Psoas muscle (tissue), 8 donors: ENCODE measurements around the gene WDR55. TPM values are rescaled to one million over a fixed set of nuclear protein-coding genes. Genes with fewer than 3 reads are reported as not detected.
"Not testable (repeated sequence)": the region's sequence is repeated elsewhere in the genome, so short reads cannot be mapped to it uniquely, and the experiment has no call there.

Experiments used
- ATAC-seq, 4 donors: fragments of 200-7000 bp; cut with Tn5 transposase; one replicate each; pipeline ENCODE4 v1.9.1; 2020; ENCODE audit warnings: moderate library complexity in 3 of 4, mild to moderate bottlenecking in 2 of 4
- DNase-seq, 2 donors: peaks; one replicate each; pipeline ENCODE4 v3.0.0-alpha.2; 2020
- H3K27ac ChIP-seq: fragments of 200-600 bp; one replicate; pipeline ENCODE4 v1.8.0; 2022
- H3K27me3 ChIP-seq, 3 donors: fragments of 200-600 bp in 1 of 3; one replicate each; pipeline versions ENCODE4 v1.6.1 to v1.8.0; 2013 to 2022; ENCODE audit warnings: low read length in 2 of 3, mild to moderate bottlenecking in 2 of 3, moderate library complexity in 1 of 3; ENCODE audit not compliant: insufficient read depth in 3 of 3
- H3K36me3 ChIP-seq, 2 donors: fragments of 200-600 bp in 1 of 2; one replicate each; pipeline versions ENCODE4 v1.6.1 to v1.8.0; 2013 to 2022; ENCODE audit warnings: low read depth in 1 of 2, mild to moderate bottlenecking in 1 of 2, moderate library complexity in 1 of 2; ENCODE audit not compliant: insufficient read depth in 1 of 2
- H3K4me1 ChIP-seq: fragments of 200-600 bp; one replicate; pipeline ENCODE4 v1.8.0; 2022
- H3K4me3 ChIP-seq: fragments of 200-600 bp; one replicate; pipeline ENCODE4 v1.8.0; 2022; ENCODE audit warnings: mild to moderate bottlenecking
- H3K9me3 ChIP-seq: fragments of 200-600 bp; one replicate; pipeline ENCODE4 v1.8.0; 2022
- CTCF ChIP-seq: fragments of 200-600 bp; IDR thresholded peaks from one replicate; pipeline ENCODE4 v1.8.0; 2022; ENCODE audit warnings: antibody characterized with exemption
- WGBS, 3 donors: extraction: QIAGEN DNeasy Blood & Tissue Kit; methylation state at CpG; one replicate each; pipeline versions ENCODE4 v1.1.6 to v1.1.7; 2013; 5-methylcytosine and 5-hydroxymethylcytosine counted together
- intact Hi-C, 2 donors: fragments of 100-400 bp; cut with DNase I; formaldehyde crosslinking; loops; one replicate each; pipeline versions ENCODE4 v1.11.0 to v1.14.2; 2022
- polyA plus RNA-seq, 3 donors: library from polyadenylated mRNA; stranded (reverse); fragments of 200-250 nt; gene quantifications; one replicate each; pipeline ENCODE4 v1.2.3, GENCODE V29; 2013
- total RNA-seq, 4 donors: library from RNA; stranded (reverse); fragmentation: NEBNext Ultra II Directional in 2 of 4; extraction: Animal tissue kit (Norgen Biotek cat#: 25700) in 2 of 4; gene quantifications; one replicate each; pipeline versions ENCODE4 v1.2.1 to v1.2.4, GENCODE V29; 2021 to 2023
- donor health status: healthy with polysubstance abuse.
- donor health status: DM: no; HTN: no; CAD: no; lungs with moderate emphysema.
- donor health status: Bipolar disorder and iron deficiency.
- donor health status: healthy.
- donor health status: DM: yes; HTN: yes; CAD: no.
- donor health status: DM: no; HTN: no; CAD: no.
- donor health status: DM: no; HTN: no; CAD: no.
- donor health status: DM: yes; HTN: yes; CAD: no.

Gene WDR55
- total and polyA plus RNA-seq, 7 donors, result 9.9 to 33.4 (median 14.4) TPM

DNA sequence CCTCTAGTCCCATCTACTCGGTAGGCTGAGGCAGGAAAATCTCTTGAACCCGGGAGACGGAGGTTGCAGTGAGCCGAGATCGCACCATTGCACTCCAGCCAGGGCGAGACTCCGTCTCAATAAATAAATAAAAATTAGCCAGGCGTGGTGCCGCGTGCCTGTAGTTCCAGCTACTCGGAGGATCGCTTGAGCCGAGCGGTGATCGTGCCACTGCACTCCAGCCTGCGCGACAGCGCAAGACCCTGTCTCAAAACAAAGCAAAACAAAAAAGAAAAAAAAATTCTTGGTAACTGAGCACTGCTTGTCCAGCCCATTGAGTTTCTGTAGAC is 710 bp upstream of the WDR55 start:
- Histone ChIP-seq H3K4me1 (peaks cover 17% of the 10 kb centered on the region), H3K9me3 (no peaks in the 10 kb centered on the region), H3K36me3 (peaks cover 16 to 71% of the 10 kb centered on the region in 2 donors), H3K27ac (peak overlapping the region; percentile 89), H3K4me3 (peak overlapping the region; percentile 85), H3K27me3 (no peaks in the 10 kb centered on the region)
- WGBS, 3 donors, result 0 to 6% (median 4%) methylated on average over 18 of the region's 18 CpGs
- intact Hi-C loops, result loop anchor here in 1 of 2 donors (2.0 to 5.0 kb wide), 2 partner anchors 27 to 38 kb away; partner anchors contain the start of genes HARS1, HARS2 and ZMAT2
- no peak for TF ChIP-seq CTCF
- DNase-seq, result no peak
- no peak for ATAC-seq

- H3K9me3 ChIP-seq, H3K27ac ChIP-seq, H3K4me3 ChIP-seq, DNase-seq, H3K4me1 ChIP-seq, intact Hi-C loops, H3K27me3 ChIP-seq: not testable (repeated sequence)
- 83 to 92% (median 84%) methylated on average over 3 to 4 of the region's 4 CpGs for WGBS, 3 donors
- H3K36me3 ChIP-seq, result peaks cover 21 to 95% of the 10 kb centered on the region in 2 donors
- peak in 1 of 4 donors; percentile 28 for ATAC-seq
Observed at GRCh38 chr5:140671035-140671434, 6.3 kb downstream of the WDR55 start.

GRCh38 chr5:140671472-140672125 is 6.9 kb downstream of the WDR55 start:
- peaks cover 21 to 95% of the 10 kb centered on the region in 2 donors for H3K36me3 ChIP-seq
- 90 to 95% (median 91%) methylated on average over 4 to 6 of the region's 7 CpGs for WGBS, 3 donors
- DNase-seq (no peak), ATAC-seq (no peak)
- H3K4me3 ChIP-seq, result no peak overlapping the region
- intact Hi-C loops, result no loop called here
- H3K4me1 ChIP-seq, result peaks cover under 1% of the 10 kb centered on the region
- H3K9me3 ChIP-seq, result no peaks in the 10 kb centered on the region
- no peaks in the 10 kb centered on the region for H3K27me3 ChIP-seq
- no peak for TF ChIP-seq CTCF
- H3K27ac ChIP-seq, result no peak overlapping the region

GRCh38 chr5:140672455-140673186 is 7.9 kb downstream of the WDR55 start:
- no peak for TF ChIP-seq CTCF
- H3K4me1 ChIP-seq, result no peaks in the 10 kb centered on the region
- intact Hi-C loops, result no loop called here
- H3K4me3 ChIP-seq, result no peak overlapping the region
- H3K27ac ChIP-seq, result no peak overlapping the region
- ATAC-seq, result peak in 2 of 4 donors; percentile 26 to 34
- DNase-seq, result peak in 1 of 2 donors; percentile 58
- H3K9me3 ChIP-seq, result no peaks in the 10 kb centered on the region
- whole genome bisulfite sequencing, 3 donors, result 59 to 67% (median 65%) methylated on average over 70 of the region's 70 CpGs
- peaks cover 21 to 97% of the 10 kb centered on the region in 2 donors for H3K36me3 ChIP-seq
- no peaks in the 10 kb centered on the region for H3K27me3 ChIP-seq

GRCh38 chr5:140673187-140673976 is 8.7 kb downstream of the WDR55 start, which contains the start of gene DND1:
DND1 (minus strand) TSS chr5:140673576; CDS start chr5:140673542, 34 bp downstream.
- Histone ChIP-seq H3K4me3 (no peak within 1 kb of the TSS), H3K4me1 (no peaks in the 10 kb centered on the region), H3K9me3 (no peaks in the 10 kb centered on the region), H3K36me3 (peaks cover 17 to 97% of the 10 kb centered on the region in 2 donors), H3K27me3 (no peaks in the 10 kb centered on the region), H3K27ac (no peak within 1 kb of the TSS)
- no peak for TF ChIP-seq CTCF
- 84 to 85% (median 85%) methylated on average over 34 to 45 of the region's 45 CpGs for WGBS, 3 donors
- intact Hi-C loops, result no loop called here
- DNase-seq, result no peak
- peak in 2 of 4 donors; percentile 8 to 18 for ATAC-seq
